HCEC 1CT (cell line): ENCODE results near the gene GARIN5A.
"Not testable (repeated sequence)": the region's sequence is repeated elsewhere in the genome, so short reads cannot be mapped to it uniquely, and the experiment has no call there.

Experiments used
- DNase-seq: peaks from one replicate; pipeline ENCODE4 v3.0.0-alpha.2; 2017

GARIN5A gene

DNA sequence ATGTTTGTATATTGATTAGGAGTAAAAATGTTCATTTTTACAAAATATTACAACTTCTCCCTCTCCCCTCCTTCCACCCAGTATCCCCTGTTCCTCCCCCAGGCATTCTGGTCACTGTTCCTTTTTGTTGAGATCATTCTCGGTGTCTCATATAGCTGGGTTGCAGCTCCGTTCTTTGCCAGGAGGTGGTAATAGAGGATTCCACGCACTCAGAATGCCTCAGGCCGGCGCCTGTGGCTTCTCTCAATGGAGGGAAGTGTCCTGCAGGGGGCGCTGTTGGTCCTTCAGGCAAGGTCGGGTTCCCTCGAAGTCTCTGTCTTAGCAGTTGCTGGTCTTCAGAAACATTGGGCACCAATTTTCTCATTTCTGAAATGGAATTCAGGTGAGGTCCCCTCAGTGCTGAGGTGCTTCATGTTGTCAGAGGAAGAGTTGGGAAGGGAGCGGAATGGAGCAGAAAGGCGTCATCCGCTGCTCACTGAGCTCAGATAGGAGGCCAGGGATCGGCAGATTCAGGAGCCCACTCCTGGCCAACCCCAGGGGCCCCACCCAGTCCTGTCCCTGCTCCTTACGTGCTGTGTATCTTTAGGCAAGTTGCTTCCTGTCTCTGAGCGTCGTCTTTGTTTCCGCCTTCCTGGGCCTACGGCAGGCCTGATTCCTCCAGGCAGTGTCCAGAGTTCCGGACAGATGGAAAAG is 10.3 kb upstream of the GARIN5A start:
- no peak for DNase-seq

DNA sequence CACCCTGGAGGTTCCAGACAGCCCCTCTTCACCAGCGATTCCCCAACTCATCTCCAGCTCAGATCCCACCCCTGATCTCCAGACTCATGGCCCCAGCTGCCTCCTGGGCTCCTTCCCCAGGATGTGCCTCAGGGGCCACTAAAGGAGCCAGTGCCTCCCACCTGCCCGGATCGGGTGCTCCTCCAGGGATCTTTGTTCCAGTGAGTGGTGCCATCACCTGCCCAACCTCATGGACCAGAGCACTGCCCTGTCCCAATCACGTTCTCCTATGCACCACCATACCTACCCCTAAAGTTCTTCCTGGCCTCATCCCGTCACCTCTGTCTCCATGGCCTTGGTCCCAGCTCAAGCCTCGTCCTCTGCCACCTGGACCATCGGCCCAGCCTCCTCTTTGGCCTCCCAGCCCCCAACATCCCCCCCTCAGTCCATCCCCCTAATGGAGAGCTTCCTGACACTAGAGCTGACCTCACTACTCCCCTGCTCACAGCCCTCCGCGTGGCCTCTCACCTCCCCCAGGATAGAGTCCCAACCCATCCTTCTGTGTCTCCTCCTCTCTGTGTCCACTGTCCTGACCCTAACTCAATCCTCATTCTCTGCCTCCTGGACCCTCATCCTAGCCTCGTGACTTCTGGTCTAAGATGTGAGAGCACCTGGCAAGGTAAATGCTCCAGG is 8.8 kb upstream of the GARIN5A start:
- no peak for DNase-seq

DNA sequence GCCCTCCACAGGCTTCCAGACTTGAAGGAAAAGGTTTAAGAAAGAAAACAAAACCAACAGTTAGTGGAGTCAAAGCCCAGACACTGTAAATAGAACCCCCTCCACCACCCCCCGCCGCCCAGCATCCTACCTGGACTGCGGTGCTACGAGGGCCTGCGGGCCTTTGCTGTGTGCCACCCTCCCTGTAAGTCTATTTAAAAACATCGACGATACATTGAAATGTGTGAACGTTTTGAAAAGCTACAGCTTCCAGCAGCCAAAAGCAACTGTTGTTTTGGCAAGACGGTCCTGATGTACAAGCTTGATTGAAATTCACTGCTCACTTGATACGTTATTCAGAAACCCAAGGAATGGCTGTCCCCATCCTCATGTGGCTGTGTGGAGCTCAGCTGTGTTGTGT is 6.3 kb upstream of the GARIN5A start:
- no peak for DNase-seq

DNA sequence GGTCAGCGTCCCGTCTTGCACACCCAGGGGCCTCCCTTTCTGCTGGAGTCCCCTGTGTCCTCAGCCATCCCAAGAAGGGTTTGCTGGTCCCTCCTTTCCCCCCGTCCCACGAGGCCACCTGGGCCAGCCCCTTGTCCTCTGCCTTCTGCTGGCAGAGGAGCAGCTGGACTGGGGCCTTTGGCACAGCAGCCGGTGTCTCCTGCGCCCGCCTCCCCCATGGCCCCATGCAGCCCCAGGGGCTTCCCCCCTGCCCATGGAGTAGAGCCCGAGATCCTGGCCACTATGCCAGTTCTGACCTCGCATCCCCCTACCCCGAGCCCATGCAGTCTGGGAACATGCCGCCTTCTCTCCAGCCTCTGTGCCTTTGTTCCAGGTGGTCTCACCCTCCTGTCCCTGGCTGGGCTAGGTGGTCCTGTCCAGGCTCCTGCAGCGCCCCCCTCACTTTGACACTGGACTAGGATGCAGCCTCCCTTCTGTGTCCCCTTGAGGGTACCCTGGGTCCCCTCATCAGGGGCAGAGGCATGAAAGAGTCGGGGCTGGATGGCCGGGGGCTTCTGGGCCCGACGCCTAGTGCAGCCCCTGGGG is 5.7 kb upstream of the GARIN5A start:
- DNase-seq, result no peak

DNA sequence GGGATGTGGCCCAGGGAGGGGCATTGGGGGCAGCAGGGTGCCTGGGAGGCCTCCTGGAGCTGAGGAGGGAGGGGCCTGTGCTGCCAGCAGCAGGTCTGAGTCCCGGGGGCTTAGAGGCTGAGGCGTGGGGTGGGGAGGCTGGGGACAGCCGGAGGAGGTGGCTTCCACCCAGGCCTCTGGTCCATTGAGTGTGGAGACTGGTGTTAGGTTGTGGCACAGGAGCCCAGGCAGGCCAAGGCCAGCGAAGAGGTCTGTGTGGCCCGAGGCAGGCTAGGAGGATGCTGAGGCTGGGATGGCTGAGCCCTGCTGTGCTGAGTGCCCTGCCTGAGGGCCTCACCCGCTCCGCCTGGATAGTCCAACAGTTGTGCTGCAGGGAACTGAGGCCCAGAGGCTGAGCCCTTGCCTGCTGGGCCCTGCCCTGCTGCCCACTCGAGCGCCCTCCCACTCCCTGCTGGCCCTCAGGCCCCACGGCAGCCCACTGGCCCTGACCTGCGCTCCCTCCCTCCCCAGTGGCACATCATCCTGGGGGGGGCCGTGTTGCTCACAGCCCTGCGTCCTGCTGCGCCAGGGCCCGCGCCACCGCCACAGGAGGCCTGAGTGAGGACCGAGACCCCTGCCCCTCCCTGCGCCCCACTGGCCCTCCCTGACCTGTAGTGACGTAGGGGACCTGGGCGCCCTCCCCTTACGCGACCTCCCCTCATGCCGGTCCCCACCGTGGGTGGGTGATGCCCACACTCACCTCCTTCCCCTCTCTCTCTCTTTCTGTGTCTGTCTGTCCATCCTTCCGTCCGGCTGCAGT is 4.9 kb upstream of the GARIN5A start:
- DNase-seq, result no peak

DNA sequence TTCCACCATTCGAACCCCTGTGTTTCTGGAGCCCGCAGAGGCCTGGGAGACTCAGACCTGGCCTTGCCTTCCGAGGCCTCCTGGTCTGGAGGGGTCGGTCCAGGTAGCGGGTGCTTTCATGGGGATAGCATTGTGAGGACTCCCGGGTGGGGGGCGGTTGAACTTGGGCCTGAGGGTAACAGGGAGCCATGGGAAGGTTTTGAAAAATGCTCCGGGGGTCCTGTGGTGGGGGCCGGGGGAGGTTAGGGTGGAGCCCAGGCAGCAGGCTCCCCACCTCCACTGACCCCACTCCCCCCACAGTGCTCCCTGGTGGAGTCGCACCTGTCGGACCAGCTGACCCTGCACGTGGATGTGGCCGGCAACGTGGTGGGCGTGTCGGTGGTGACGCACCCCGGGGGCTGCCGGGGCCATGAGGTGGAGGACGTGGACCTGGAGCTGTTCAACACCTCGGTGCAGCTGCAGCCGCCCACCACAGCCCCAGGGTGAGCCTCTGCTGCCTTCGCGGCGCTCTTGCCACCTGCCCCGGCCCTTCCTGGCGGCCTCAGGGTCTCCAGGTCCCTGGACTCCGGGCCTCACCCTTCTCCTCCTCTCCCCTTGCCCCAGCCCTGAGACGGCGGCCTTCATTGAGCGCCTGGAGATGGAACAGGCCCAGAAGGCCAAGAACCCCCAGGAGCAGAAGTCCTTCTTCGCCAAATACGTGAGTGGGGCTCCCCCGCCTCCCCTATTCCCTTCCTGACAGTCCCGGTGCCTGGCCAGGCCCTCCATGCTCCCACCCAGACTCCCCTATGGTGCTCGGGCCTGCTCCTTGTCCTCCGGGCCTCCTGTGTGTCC is 3.8 kb upstream of the GARIN5A start:
- DNase-seq, result no peak

DNA sequence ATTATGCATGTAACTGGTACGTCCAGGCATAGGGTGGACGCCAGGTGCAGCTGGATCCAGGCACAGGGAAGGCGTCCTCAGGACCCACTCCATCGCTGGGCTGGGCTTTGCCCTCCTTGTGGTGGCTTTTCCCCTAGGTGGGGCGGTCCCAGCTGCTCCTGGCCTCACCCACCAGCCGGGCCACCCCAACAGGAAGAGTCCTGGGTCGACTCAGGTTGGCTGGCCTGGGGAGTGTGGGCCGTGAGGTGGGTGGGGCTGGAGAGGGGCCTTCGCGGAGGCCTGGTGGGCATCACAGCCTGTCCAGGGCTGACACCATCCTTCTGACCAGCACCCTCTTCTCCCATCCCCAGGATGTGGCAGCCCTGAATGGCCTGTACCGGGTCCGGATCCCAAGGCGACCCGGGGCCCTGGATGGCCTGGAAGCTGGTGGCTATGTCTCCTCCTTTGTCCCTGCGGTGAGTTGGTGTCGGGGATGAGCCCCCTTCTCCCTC is 3.2 kb upstream of the GARIN5A start:
- no peak for DNase-seq

DNA sequence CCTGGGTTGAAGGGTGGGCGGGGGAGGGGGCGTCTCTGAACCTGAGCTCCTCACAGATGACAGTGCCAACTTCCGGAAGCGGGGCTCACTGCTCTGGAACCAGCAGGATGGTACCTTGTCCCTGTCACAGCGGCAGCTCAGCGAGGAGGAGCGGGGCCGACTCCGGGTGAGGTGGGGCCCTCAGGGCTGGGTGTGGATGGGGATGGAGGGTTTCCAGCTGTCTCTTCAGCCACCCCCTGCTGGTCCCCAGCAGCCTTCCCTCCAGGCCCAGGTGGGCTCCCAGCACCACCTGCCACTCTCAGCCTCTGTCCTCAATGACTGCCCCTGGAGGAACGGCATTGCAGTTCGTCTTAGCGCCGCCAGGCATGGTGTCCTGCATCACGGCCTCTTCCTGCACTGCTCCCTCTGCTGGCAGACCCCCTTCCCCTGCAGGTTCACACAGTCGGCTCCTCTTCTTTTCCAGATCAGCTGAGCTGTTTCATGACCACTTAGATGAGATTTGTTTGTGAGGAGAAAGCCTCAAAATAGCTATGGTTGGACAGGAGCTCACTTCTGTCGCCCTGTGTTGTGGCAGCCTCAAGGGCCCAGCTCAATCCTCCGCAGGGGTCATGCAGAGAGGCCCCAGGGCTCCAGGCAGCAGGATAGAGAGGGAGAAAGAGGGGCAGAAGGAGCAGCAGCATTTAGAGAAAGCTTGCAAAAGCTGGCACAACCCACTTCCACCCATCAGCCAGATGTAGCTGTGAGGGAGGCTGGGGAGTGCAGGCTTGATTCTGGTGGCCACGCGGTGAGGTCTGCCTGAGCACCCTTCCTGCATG is 2.5 kb upstream of the GARIN5A start:
- no peak for DNase-seq

DNA sequence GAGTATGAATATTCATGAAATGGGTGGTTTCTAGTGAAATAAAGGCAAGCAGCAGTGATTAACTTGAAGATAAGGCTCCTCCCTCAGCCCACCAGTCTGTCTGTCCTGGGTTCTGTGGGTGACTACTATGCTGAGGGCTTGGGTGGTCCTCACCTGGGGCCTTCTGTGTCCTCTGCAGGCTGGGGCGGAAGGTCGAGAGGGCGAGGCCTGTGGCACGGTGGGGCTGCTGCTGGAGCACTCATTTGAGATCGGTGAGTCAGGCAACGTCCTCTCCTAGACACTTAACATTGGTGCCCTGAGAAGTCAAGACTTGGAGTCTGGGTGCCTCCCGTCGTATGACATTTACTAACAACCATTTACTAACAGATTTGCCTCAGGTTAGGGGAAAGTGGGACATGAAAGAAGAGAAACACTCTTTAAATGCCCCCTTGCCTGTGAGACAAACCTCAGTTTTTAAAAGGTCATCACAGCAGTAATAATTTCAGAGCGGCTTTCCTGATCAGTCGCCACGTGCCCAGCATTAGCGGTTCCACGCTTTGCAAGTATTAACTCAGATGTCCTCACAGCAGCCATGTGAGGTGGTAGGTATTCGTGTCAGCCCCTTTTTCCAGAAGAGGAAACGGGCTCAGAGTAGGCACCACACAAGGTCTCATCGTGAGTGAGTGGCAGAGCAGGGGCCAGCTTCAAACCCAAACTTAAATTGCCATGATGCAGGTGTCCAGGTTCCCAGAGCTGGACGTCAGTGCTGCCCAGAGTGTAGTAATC is 1.3 kb upstream of the GARIN5A start:
- DNase-seq, result no peak

DNA sequence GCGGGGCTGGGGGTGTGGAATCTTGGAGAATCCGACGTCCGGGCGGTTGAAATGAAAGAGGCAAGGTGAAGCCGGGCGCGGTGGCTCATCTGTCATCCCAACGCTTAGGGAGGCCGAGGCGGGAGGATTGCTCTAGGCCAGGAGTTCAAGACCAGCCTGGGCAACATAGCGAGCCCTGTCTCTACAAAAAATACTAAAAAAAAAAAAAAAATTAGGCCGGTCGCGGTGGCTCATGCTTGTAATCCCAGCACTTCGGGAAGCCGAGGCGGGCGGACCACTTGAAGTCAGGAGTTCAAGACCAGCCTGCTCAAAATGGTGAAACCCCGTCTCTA is 225 bp upstream of the GARIN5A start:
- DNase-seq, result no peak

DNA sequence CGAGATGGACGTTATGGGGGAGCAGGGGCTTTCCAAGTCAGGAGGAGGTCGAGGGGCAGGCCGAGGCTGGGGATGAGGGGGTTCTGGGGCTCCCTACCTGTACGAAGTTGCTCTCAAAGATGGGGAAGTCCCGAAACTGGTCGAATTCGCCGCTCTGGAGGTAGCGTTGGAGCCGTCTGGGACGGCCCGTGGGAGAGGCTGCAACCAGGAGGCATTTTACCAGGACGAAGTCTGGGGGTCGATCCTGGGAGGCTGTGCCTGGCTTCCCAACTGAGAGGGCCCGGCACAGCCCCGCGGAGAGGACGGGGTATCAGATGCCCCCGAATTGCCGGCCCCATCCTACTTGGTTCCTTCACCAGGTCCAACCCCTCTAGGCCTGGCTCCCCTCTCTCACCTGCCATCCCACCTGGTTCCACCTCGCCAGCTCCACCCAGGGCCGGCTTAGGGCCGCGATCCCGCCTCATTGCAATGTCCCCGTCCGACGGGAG is 868 bp downstream of the GARIN5A start:
- no peak for DNase-seq

DNA sequence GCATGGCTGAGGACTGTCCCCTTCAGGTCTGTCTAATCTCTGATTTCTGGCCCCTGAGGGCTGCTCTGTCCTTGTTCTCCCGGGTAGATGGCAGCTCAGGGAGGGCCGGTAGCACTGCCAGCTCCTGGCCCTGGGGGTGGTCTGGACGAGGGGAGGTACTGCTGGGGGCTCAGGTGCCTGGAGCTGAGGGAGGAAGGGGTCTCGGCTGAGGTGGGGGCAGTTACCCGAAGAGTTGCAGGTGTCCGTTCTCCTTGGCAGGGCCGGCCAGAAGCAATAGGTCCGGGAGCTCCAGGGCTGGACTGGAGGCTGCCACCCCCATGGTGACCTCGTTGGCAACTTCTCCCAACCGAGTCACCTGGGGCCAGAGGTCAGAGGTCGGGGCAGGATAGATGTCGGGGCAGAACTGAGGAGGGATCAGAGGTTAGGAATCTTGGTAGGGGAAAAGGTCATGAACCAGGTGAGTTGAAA is 1.5 kb downstream of the GARIN5A start:
- no peak for DNase-seq

DNA sequence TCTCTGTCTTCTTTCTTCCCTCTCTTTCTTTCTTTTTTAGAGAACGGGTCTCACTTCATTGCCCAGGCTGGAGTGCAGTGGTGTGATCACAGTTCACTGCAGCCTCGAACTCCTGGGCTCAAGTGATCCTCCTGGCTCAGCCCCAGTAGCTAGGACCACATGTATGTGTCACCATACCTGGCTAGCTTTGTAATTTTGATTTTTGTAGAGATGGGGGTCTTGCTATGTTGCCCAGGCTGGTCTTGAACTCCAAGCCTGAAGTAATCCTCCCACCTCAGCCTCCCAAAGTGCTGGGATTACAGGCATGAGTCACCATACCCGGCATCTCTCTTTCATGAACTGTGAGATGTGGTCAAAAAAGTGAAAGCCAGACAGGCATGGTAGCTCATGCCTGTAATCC is 3.3 kb downstream of the GARIN5A start:
- not testable (repeated sequence) for DNase-seq

DNA sequence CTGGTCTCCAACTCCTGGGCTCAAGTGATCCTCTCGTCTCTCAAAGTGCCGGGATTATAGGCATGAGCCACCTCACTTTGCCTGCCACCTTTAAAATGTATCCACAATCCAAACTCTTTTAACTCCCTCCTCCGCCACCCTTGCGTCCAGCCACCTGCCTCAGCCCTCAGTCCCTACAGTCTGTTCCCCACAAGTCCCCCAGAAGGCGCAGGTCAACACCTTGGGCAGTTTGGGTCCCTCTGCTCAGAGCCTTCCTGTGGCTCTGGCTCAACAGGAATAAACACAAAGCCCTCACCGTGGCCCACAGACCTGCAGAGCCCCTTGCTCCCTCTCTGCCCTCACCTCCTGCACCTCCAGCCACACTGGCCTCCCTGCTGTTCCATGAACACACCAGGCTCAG is 7.8 kb downstream of the GARIN5A start:
- DNase-seq, result no peak

DNA sequence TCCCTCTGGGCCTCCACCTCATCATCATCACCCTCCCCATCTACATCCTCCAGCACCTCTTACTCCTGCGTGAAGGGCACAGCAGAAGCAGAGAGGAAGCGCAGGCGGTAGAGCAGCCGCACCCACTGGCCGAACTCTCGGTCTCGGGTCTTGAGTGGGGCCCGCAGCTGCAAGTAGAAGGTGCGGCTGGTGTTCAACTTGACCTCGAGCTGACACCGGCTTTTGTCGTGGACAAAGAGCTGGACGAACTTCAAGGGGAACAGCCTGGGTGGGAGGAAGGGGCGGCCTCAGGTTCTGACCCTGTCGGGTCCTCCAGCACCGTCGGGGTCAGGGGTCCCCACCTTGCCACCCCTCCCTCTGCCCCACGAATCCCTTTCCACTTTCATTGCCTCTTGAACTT is 9.1 kb downstream of the GARIN5A start:
- DNase-seq, result no peak

DNA sequence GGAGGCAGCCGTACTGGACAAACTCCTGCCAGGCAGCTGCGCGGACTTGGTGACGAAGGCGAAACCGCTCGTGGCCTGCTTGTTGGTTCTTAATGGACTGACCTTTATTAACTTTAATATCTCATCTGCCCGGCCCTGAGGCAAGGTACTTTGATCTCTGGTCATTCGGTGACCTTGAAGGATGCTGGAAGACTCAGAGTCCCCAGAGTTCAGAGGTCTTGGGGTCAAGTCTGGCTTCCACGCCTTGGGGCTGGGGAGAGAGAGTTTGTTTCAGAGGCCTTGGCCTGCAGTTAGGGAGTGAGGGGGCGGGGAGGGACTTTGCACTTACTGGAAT is 10.0 kb downstream of the GARIN5A start:
- no peak for DNase-seq

DNA sequence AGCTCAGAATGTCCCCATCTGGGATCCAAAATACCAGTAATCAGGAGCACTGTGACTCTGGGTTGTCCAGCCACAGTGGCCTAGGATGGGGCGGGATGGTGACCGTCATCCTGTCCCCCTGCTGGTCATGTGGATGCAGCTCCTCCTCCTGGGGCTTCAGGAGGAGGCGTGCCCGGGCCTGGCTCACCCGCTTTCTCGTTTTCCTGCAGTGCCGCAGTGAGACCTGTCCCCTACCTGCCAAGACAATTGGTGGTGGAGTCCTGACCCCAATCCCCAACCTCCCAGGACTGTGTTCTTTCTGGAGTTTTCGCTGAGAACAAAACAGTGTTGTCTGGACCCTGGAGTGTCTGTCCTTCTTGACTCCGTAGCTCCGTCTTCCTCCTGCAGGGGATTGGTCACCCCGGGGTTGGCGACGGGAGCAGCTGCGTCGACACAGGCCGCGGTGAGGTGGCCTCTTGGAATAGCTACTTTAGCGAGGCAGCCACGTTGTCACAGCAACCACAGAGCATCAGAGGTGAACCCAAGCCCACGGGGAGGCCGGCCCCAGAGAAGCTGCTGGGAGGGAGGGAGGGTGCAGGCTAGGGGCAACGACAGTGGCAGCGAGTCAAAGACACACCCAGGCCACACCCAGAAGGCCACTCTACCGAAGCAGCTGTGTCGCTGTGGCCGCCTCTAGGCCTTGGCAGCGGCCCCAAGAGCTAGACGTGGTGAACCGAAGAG is 10.5 kb downstream of the GARIN5A start:
- no peak for DNase-seq

DNA sequence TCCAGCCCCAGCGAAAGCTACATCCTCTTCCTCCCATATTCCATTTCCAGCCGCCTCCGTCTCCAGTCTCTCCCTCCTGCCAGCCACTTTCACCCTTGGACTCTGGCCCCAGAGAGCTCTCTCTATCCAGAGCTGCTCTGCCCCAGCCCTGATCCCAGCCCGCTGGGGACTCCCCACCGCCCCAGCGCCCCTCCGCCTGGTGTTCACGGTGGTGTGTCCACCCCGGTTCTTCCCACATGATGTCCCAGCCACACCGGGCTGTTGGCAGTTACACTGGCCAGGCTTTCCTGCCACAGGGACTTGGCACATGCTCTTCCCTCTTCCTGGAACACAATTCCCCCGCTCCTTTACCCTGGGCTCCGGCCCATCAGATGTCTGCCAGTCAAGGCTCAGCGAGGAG is 11.6 kb downstream of the GARIN5A start:
- DNase-seq, result no peak

DNA sequence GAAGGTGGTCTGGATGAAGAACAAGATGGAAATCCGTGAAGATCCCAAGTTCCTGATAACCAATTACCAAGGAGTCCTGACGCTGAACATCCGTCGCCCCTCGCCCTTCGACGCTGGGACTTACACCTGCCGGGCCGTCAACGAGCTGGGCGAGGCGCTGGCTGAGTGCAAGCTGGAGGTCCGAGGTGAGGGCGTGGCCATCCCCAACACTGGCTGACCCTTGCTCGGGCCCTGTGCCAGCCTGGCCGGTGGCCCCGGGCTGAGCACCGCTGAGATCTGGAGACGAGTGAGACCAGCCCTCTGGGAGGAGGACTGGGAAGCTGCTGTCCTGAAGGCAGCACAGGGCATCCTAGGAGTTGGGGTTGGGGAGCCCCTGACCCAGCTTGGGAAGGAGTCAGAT is 12.3 kb downstream of the GARIN5A start:
- no peak for DNase-seq

DNA sequence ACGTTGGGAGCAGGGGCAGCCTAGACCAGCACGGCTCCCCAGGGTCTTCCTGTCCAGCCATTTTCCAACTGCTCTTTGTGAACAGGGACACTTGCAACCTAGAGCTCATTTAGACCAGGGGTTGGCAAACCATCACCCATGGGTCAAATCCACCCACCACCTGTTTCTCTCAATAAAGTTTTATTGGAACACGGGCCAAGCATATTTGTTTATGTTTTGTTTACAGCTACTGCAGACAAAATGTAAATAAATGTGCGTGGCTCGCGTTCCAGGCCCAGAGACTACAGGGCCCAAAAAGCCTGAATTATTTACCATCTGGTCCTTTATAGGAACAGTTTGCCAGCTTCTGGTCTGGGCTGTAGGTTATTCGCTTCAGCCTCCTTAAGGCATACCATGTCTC is 13.7 kb downstream of the GARIN5A start:
- DNase-seq, result no peak
